ENCODE measurements around the gene TBL1Y. TPM values are rescaled to one million over a fixed set of nuclear protein-coding genes. Genes with fewer than 3 reads are reported as not detected.
A peak's percentile ranks its signal among the peaks of the same experiment; 100 is the strongest.

The TBL1Y gene
- total and polyA plus RNA-seq, 5 experiments from 2014 or later, result not detected

DNA sequence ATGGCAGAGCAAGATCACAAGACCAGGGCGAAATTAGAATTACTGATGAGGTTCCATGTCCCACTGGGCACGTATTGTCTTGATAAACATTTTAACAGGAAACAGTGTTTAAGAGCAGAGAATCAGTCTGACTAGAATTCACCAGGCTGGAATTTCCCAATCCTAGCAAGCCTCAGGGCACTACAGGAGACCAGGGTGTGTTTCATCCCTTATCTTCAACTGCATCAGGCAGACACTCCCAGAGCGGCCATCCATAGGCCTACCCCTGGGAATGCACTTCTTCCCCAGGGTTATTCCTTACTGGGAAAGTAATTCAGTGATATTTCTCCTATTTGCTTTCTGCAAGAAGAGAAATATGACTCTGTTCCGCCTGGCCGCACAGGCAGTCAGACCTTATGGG, 205.4 kb downstream of the TBL1Y start:
- Mint-ChIP-seq H3K27me3 (no peaks in the 10 kb centered on the region), H3K9me3 (no peaks in the 10 kb centered on the region), H3K4me1 (peaks cover 2 to 7% (median 4%) of the 10 kb centered on the region in 4 donors), H3K36me3 (no peaks in the 10 kb centered on the region), H3K4me3 (no peak overlapping the region), H3K27ac (no peak overlapping the region)
- no peak for DNase-seq
- POLR2A ChIA-PET, result no interaction called here
- no peak for ATAC-seq

DNA sequence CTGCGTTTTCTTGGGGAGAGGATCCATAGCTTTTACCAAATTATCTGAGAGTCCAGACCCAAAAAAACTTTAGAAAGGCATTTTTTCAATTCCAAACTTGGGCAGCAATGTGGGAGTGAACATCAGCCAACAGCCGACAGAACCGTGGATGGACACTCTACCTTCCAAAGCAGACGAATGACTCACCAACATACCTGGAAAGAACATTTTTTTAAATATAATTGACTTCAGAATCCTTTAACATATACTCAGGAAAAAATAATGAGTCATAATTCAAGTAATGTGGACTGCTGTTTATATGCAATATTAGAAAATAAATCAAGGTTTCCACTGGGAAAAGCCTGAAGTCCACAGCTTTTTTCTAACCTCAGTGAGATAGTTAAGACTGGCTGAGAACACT, 211.7 kb downstream of the TBL1Y start:
- Mint-ChIP-seq H3K27me3 (no peaks in the 10 kb centered on the region), H3K4me1 (peaks cover 3 to 9% (median 5%) of the 10 kb centered on the region in 4 donors), H3K36me3 (no peaks in the 10 kb centered on the region), H3K9me3 (no peaks in the 10 kb centered on the region), H3K4me3 (no peak overlapping the region), H3K27ac (no peak overlapping the region)
- ATAC-seq, result no peak
- DNase-seq, result no peak
- POLR2A ChIA-PET, result no interaction called here

DNA sequence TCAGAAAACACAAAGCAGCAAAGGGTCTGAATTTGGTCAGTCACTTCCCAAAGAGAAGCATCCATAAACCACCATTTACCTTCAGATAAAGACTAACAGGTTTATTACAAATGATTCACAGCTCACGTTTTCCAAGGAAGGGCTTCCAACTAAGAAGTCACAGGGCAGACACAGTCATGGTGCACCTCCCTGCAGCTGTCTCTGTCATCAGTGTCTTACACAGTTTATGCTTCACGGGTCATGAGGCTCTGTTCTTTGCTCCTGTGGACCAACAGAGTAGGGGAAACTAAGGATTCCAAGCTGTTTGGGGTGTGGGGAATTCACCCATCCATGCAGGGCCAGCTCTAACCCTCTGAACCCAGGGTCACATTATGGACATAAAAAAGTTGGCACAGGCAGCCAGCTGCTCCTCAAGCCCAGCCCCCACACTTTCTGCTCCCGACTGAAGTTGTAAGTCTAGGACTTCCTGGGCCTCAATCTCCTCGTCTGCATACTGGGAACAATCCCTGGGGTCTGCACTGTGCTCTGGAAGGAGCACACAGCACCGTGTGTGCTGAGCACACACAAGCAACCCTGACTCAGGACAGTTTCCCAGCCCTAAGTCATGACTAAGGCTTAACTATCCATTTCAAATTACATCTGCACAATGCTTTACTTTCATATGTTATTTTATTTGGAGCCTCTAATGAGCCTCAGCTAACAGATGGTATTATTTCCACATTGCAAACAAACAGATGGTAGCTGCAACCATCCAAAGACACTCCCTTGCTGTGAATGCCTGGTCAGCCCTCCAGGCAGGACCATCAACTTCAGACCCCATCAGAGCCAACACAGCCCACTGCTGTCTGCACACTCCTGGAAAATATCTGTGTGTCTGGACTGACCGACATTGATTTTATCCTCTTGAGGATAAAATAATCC, 214.9 kb downstream of the TBL1Y start:
- peaks cover 0 to 5% (median 2%) of the 10 kb centered on the region in 4 donors for H3K4me1 Mint-ChIP-seq
- H3K9me3 Mint-ChIP-seq, result no peaks in the 10 kb centered on the region
- ATAC-seq (no peak), DNase-seq (no peak)
- no peak overlapping the region for H3K27ac Mint-ChIP-seq
- H3K27me3 Mint-ChIP-seq, result no peaks in the 10 kb centered on the region
- no peaks in the 10 kb centered on the region for H3K36me3 Mint-ChIP-seq
- POLR2A ChIA-PET, result no interaction called here
- H3K4me3 Mint-ChIP-seq, result no peak overlapping the region

DNA sequence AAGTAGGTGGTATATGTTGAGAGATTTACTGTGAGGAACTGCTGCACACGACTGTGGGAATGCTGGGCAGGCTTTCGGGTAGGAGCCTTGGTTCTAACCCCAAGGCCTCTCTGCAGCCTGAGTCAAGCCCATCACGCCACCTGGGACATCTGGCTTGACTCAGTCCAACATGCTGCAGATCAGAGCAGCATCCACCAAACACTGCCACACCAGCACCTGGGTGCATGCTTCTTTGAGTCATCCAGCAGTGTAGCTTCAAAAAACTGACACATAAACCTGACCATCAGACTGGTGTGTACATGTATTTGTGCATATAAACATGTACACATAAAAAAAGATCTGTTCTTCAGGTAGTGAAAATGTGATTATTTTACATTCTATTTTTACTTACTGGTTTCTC, 217.7 kb downstream of the TBL1Y start:
- POLR2A ChIA-PET, result no interaction called here
- H3K27me3 Mint-ChIP-seq, result no peaks in the 10 kb centered on the region
- H3K4me3 Mint-ChIP-seq, result no peak overlapping the region

More for the DNA sequence above, 217.7 kb downstream of the TBL1Y start:
- no peak for DNase-seq
- Mint-ChIP-seq H3K9me3 (no peaks in the 10 kb centered on the region), H3K27ac (peak overlapping the region in 1 of 10 donors; percentile 51), H3K4me1 (peaks cover 0 to 5% (median 2%) of the 10 kb centered on the region in 4 donors), H3K36me3 (no peaks in the 10 kb centered on the region)
- no peak for ATAC-seq

Other genes with a start within 250 kb of the TBL1Y start
- not detected for gene AMELY, start 1.1 kb downstream of the TBL1Y start, total RNA-seq
- gene AMELY, start 1.1 kb downstream of the TBL1Y start, polyA plus RNA-seq, result not detected

Data from naive thymus-derived CD8-positive, alpha-beta T cell (primary cell).